Breast epithelium (tissue), 3 donors: ENCODE measurements around the gene KDM1B.

ENCODE experiments used
- CTCF ChIP-seq, 3 donors: fragments of 450-650 bp; IDR thresholded peaks; one replicate each; pipeline ENCODE4 v1.5.1; 2016 to 2017; ENCODE audit warnings: antibody characterized with exemption in 3 of 3, mild to moderate bottlenecking in 3 of 3, moderate library complexity in 3 of 3
- POLR2A ChIP-seq: fragments of 450-650 bp; IDR thresholded peaks from one replicate; pipeline ENCODE4 v1.6.1; 2016; ENCODE audit warnings: antibody characterized with exemption, mild to moderate bottlenecking, moderate library complexity
- POLR2AphosphoS5 ChIP-seq, 3 donors: sonication (generic); formaldehyde crosslinking; IDR thresholded peaks; one replicate each; pipeline ENCODE4 v1.6.1; 2017; ENCODE audit warnings: antibody characterized with exemption in 3 of 3

DNA sequence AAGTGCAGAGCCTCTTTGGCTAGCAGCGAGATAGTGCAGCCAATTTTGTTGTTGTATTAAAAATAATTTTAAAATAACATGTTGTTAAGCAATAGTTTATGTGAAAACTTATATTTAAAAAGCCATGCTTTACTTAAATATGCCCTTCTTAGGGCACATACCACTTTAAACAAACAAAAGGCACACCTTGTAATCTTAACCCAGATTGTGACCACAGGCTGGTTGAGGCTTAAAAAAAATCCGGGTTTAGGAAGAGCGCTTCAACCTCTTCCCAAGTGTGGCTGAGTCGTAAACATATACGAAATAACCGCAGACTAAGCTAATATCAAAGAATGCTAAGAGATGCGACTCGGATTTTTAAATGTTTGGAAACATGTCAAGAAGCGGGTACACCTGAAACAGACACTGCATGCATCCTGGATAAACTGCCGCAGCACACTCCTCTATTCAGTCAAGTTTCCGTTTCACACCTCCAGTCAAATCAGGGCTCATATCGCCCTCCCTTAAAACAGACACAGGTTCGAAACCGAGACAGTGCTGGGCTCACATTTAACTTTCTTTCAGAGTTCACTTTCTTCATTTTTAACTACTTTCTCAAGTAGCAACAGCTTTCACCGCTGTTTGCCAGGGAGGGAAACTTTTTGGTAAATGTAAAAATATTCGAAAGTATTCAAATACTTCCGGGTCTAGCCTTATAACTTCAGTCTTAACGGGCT, 107.6 kb downstream of the KDM1B start:
- TF ChIP-seq CTCF (IDR thresholded peaks at IDR 0.05) (no peak), POLR2A (no peak), POLR2AphosphoS5 (IDR thresholded peaks at IDR 0.05) (no peak)
